GM10266 (cell line): ENCODE data around the gene DTHD1.

Source experiments
- DNase-seq: peaks from one replicate; pipeline ENCODE4 v3.0.0; 2012; ENCODE audit errors: extremely low spot score
- TF ChIP-seq, protein P1 (sequence below): IDR thresholded peaks from 2 replicates; pipeline ENCODE4 v1.5.1; 2012; ENCODE audit warnings: mild to moderate bottlenecking, low read depth; ENCODE audit not compliant: control insufficient read depth, insufficient read depth; ENCODE audit errors: missing control alignments

The DTHD1 gene

DNA sequence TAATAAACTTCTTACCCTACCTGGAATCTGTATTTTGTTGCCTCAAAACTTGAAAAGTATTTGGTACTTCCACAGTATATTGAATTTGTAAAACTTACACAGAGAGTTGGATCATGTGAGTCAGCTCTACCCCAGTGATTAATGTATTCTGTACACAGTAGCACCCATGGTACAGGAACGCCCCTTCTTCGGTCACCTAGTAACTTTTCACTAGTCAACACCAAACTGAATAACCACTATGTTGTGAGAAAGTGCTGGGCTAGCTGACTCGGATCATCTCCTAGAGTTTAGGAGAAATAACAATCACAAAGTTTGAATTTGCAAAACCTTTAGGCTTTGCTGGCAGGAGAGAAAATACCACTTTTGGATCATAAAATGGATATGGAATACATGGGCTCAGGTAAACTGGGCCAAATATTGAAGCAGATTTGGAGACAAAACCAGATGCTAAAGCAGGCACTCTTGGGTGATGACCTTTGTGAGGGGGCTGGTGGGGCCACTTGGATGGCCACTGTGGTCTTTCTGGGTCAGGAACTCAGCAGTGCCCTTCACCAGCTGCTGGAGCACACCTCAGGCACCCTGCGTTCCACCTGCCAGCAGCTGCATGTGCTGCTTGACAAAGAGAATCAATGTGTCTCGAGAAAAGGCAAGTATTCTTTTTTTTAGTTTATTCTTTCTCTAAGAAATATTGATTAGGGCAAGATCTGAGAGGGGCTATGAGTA is at the start of gene DTHD1:
Gene DTHD1, plus strand, starts transcription at position 233 of the 723 bp plus-strand sequence. Its CDS starts 143 bp downstream, at position 376.
- TF ChIP-seq, protein P1, sequence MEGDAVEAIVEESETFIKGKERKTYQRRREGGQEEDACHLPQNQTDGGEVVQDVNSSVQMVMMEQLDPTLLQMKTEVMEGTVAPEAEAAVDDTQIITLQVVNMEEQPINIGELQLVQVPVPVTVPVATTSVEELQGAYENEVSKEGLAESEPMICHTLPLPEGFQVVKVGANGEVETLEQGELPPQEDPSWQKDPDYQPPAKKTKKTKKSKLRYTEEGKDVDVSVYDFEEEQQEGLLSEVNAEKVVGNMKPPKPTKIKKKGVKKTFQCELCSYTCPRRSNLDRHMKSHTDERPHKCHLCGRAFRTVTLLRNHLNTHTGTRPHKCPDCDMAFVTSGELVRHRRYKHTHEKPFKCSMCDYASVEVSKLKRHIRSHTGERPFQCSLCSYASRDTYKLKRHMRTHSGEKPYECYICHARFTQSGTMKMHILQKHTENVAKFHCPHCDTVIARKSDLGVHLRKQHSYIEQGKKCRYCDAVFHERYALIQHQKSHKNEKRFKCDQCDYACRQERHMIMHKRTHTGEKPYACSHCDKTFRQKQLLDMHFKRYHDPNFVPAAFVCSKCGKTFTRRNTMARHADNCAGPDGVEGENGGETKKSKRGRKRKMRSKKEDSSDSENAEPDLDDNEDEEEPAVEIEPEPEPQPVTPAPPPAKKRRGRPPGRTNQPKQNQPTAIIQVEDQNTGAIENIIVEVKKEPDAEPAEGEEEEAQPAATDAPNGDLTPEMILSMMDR: no peak
- DNase-seq: no peak

DNA sequence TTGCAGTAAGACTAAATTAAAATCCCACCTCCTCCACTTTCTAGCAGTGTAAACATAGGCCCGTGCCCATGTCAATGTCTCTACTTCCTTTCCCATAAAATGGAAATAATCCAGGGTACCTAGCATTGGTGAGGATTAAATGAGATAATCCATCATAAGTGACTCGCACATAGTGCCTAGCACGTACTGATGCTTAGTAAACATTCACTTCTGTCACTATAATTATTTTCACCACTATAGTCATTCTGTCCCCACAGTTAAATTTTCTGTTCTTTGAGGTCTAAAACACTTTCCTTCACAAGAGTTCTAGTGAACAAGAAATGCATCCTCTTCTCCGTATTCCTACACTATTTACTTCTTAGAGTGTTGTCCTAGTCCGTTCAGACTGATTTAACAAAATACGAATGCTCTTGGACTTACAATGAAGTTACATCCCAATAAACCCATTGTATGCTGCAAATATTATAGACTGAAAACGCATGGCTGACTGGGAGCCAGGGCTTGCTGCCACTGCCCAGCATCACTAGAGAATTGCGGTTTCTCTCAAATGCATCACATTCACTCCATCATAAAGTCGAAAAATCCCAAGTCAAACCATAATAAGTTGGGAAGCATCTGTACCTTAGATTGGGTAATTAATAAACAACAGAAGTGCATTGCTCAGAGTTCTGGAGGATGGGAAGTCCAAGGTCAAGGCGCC is 47.7 kb upstream of the DTHD1 start:
- TF ChIP-seq, protein P1: no peak
- no peak for DNase-seq

DNA sequence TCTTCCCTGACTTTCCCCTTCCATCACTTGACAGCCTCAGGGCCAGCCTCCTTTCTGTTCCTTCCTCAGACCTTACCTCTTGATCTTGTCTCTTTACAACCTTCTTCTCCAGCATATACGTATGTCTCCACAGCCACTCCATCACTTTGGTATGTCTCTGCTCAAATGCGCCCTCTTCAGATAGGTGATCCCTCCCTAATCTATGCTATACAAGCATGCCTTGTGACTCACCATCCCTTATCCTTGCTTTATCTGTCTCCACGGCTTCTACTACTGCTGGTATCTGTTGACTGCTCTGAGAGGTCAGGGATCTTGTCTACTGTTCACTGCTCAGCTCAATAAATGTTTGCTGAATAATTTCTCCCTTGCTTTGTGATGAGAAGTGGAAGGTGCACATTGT is 46.1 kb upstream of the DTHD1 start:
- TF ChIP-seq, protein P1: no peak
- no peak for DNase-seq

- TF ChIP-seq, protein P1: no peak
- no peak for DNase-seq
Measured at GRCh38 chr4:36236159-36236558, 45.3 kb upstream of the DTHD1 start.

- TF ChIP-seq, protein P1: no peak
- DNase-seq: no peak
Measured at GRCh38 chr4:36237366-36238313, 43.8 kb upstream of the DTHD1 start.

- TF ChIP-seq, protein P1: no peak
- peak; percentile 59 for DNase-seq
Measured at GRCh38 chr4:36241771-36242170, 39.6 kb upstream of the DTHD1 start.
